K562 (cell line): ENCODE results near the gene MCAM. TPM values are rescaled to one million over a fixed set of nuclear protein-coding genes. Genes with fewer than 3 reads are reported as not detected.

Experiments
- CCNT2 ChIP-seq: IDR thresholded peaks from 2 replicates; pipeline ENCODE4 v1.6.1; 2011; ENCODE audit warnings: borderline replicate concordance, low read depth, mild to moderate bottlenecking, moderate library complexity, mixed read lengths, low read length; ENCODE audit not compliant: insufficient read length; ENCODE audit errors: extremely low read depth
- HIVEP1 ChIP-seq: fragments of 250-450 bp; sonication (Bioruptor Pico); IDR thresholded peaks from 2 replicates; pipeline ENCODE4 v1.4.0; 2020; ENCODE audit warnings: mild to moderate bottlenecking
- KLF13 ChIP-seq: fragments of 450-650 bp; IDR thresholded peaks from 2 replicates; pipeline ENCODE4 v1.6.1; 2016; ENCODE audit warnings: missing genetic modification characterization, low read depth, mild to moderate bottlenecking, missing compliant biosample characterization, moderate library complexity, borderline replicate concordance
- KLF16 ChIP-seq: IDR thresholded peaks from 2 replicates; pipeline ENCODE4 v1.6.1; 2016; ENCODE audit warnings: antibody characterized with exemption
- MGA ChIP-seq: fragments of 450-650 bp; IDR thresholded peaks from 2 replicates; pipeline ENCODE4 v1.6.1; 2016; ENCODE audit warnings: mild to moderate bottlenecking, moderate library complexity
- NFATC3 ChIP-seq: fragments of 450-650 bp; IDR thresholded peaks from 2 replicates; pipeline ENCODE4 v1.6.1; 2017; ENCODE audit warnings: mild to moderate bottlenecking
- PYGO2 ChIP-seq: fragments of 450-650 bp; IDR thresholded peaks from 2 replicates; pipeline ENCODE4 v1.6.1; 2016; ENCODE audit warnings: mild to moderate bottlenecking, missing genetic modification characterization, moderate library complexity, missing compliant biosample characterization
- RCOR1 ChIP-seq, 2 experiments: IDR thresholded peaks; 2 replicates each; pipeline ENCODE4 v1.6.1; 2012; ENCODE audit warnings: low read depth in 2 of 2, low read length in 2 of 2, borderline replicate concordance in 1 of 2, improper control_type of control experiment in 1 of 2
- WHSC1 ChIP-seq: IDR thresholded peaks from one replicate; pipeline ENCODE4 v1.6.1; 2012; ENCODE audit warnings: low read length, control low read depth, inconsistent platforms
- ZBTB34 ChIP-seq: fragments of 250-450 bp; sonication (Bioruptor Pico); IDR thresholded peaks from 2 replicates; pipeline ENCODE4 v1.8.0; 2021; ENCODE audit warnings: mild to moderate bottlenecking, moderate library complexity
- ZNF184 ChIP-seq: sonication (generic); formaldehyde crosslinking; IDR thresholded peaks from 2 replicates; pipeline ENCODE4 v1.5.0; 2020; ENCODE audit warnings: missing genetic modification reagents
- polyA plus RNA-seq, 8 experiments: library from polyadenylated mRNA; depleted of rRNA in 4 of 8; stranded (reverse) in 5 of 8; unstranded in 3 of 8; fragments of >200 nt; fragmentation: Nextera tagmentation in 2 of 8; fragmentation: Illumina TruSeq in 1 of 8; extraction: Ambion mirVana in 2 of 8; extraction: Trizol in 1 of 8; gene quantifications; 2 replicates each; pipeline versions ENCODE4 v1.2.1 to v1.2.3, GENCODE V29; 2011 to 2014; ENCODE audit warnings: inconsistent platforms in 1 of 8, missing spikeins in 1 of 8
- total RNA-seq, 7 experiments: library from RNA; depleted of rRNA in 6 of 7; stranded (reverse); fragments of >200 nt in 6 of 7; fragmentation: Illumina TruSeq in 2 of 7; extraction: Trizol in 2 of 7; gene quantifications; 2 replicates each; pipeline versions ENCODE4 v1.2.1 to v1.2.3, GENCODE V29; 2011 to 2021; ENCODE audit warnings: low replicate concordance in 1 of 7
- TF ChIP-seq, protein P1 (sequence below): fragments of 450-650 bp; formaldehyde crosslinking; IDR thresholded peaks from 2 replicates; pipeline ENCODE4 v1.4.0; 2022; ENCODE audit warnings: missing genetic modification characterization

Gene MCAM
- total and polyA plus RNA-seq, 9 of the 15 experiments (the other 6 are each of a cell fraction or from before 2014, with no cell fraction given) = 14.7 to 118 (median 53.6) TPM

DNA sequence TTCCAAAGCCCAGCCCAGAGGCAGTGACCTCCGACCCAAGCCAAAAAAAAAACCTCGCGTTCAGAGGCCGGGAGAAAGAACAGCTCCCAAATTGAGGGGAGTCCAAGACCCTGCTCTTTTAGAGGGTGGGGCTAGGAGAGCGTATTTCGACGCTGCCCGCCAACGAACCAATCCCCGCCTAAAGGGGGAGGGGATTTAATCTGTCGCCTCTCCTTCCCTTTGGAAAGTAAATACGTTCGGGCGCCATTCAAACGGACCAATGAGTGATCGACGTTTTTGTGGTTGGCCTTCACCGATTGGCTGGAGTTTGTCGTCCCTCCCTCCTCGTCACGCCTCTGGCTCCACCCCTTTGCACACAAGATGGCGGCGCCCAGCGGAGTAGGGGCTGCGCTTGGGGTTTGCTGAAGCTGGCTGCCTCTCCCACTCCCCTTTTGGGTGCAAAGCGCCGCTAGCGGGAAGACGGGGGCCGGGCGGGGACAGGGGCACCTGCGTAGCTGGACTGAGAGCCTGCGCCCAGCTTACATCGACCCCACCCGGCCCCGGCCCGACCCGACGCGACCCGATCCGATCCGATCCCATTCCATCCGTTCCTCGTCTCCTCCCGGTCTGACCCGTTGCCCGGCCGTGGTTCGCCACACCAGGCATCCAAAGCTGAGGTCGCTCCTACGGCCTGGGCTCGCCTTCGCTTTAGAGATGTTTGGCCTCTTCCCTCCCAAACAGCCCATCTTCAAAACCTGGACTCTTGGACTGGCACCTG lies 17.4 kb upstream of the MCAM start, which contains the start of gene RNF26 (continued):
- no peak for TF ChIP-seq ZBTB34 (CRISPR knock-in tag)
- no peak for TF ChIP-seq HIVEP1
- TF ChIP-seq MGA = no peak
- TF ChIP-seq PYGO2 (tag) = no peak
- TF ChIP-seq WHSC1 = no peak
- no peak for TF ChIP-seq KLF13 (tag)
- no peak for TF ChIP-seq KLF16
- TF ChIP-seq, protein P1, sequence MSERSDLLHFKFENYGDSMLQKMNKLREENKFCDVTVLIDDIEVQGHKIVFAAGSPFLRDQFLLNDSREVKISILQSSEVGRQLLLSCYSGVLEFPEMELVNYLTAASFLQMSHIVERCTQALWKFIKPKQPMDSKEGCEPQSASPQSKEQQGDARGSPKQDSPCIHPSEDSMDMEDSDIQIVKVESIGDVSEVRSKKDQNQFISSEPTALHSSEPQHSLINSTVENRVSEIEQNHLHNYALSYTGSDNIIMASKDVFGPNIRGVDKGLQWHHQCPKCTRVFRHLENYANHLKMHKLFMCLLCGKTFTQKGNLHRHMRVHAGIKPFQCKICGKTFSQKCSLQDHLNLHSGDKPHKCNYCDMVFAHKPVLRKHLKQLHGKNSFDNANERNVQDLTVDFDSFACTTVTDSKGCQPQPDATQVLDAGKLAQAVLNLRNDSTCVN (CRISPR knock-in tag) = no peak
- peak in 1 of 2 experiments; percentile 24; a peak in 1 of 4 replicates for TF ChIP-seq RCOR1 (IDR thresholded peaks at IDR 0.05; ENCODE audit: borderline replicate concordance in 1 of 2, low read depth in 2 of 2, low read length in 2 of 2)
- TF ChIP-seq ZNF184 (CRISPR knock-in tag) = no peak
- no peak for TF ChIP-seq NFATC3
- TF ChIP-seq CCNT2 = no peak
